IPS-18c (cell line): ENCODE results near the gene PROK2.

ENCODE experiments used
- H3K4me3 ChIP-seq: 2 replicates; pipeline ENCODE4 v1.7.0; 2013; ENCODE audit warnings: low read depth, mild to moderate bottlenecking, low read length, moderate library complexity; ENCODE audit not compliant: insufficient read depth
- H3K9me3 ChIP-seq: one replicate; pipeline ENCODE4 v1.6.1; 2013; ENCODE audit warnings: mild to moderate bottlenecking, low read length, moderate library complexity; ENCODE audit not compliant: control insufficient read depth, insufficient read depth

Gene PROK2

DNA sequence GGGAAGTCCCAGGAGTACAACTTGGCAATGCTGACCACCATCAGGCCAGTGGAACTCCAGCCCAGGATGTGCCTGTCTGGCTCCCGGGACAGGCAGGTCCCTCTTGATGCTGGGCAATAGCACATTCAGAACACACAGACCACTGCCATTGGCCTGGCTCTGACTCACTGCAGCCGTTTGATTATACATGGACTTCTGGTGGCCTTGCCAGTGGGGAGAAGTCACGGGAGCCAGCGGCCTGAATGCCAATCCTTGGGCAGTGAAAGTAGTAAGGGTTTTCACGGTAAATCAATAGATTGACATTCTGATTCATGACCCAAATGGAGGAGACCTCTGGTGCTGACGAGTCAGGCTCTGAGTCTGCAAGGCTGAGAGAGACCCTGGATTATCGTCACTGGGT lies 12.5 kb upstream of the PROK2 start:
- Histone ChIP-seq H3K4me3 (no peak overlapping the region), H3K9me3 (peaks cover 2% of the 10 kb centered on the region)

GRCh38 chr3:71796290-71796689 lies 11.3 kb upstream of the PROK2 start:
- no peaks in the 10 kb centered on the region for H3K9me3 ChIP-seq
- no peak overlapping the region for H3K4me3 ChIP-seq

GRCh38 chr3:71791634-71792033 lies 6.7 kb upstream of the PROK2 start:
- Histone ChIP-seq H3K4me3 (no peak overlapping the region), H3K9me3 (no peaks in the 10 kb centered on the region)

DNA sequence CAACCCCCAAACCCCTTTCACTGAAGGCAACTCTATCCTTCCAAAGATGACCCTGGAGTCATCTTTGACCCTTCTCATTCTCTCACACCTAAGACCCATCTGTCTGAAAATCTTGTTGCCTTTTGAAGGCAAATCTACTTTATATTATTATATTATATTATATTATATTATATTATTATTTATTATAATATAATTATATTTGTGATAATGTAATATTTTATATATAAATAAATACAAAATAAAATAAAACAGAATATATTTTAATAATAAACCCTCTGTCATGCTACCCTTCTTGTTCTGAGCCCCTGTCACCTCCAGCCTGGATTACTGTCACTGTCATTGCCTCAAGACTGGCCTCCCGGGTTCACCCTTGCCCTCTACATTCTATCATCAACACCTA lies 5.0 kb upstream of the PROK2 start:
- Histone ChIP-seq H3K9me3 (no peaks in the 10 kb centered on the region), H3K4me3 (no peak overlapping the region)

DNA sequence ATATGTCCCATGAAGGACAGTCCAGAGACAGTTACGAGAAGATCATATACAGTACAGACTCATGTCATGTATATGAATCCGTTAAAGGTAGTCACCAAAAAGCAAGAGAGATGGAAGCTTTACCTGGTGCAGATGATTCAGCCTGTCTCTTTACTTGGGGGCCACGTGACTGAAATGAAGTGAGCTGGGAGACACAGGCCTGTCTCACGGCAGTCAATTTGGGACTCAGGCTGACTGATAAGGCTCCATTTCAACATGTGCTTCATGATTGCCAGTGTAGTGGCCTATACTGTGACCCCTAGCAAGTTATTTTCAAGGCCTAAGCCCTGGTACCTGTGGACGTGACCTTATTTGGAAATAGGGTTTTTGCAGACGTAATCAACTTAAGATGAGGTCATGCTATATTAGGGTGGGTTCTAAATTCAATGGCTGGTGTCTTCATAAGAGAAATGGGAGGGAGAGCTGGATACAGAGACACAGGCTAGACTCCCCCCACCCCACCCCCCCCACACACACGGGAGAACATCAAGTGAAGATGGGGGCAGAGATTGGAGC lies 3.0 kb upstream of the PROK2 start:
- no peaks in the 10 kb centered on the region for H3K9me3 ChIP-seq
- no peak overlapping the region for H3K4me3 ChIP-seq

DNA sequence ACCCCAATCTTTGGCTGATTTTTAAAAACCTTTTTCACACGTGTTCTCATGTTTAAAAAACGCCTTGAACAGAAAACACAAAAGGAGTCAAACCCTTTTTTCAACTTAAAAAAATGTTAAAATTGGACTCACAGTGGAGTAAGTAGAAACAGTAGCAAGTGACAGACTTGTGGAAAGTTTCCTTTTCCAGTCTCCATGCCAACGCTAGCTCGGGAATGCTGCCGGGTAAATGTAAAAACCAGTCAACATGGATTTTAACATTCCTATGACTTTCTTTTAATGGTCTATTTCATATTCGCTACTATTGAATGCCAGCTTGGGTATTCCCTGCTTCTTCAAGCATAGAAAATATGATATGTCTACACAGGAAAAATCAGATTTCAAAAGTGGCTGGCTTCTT lies 1.6 kb upstream of the PROK2 start:
- Histone ChIP-seq H3K4me3 (no peak overlapping the region), H3K9me3 (no peaks in the 10 kb centered on the region)

GRCh38 chr3:71786217-71786549 lies 1.2 kb upstream of the PROK2 start:
- no peak overlapping the region for H3K4me3 ChIP-seq
- H3K9me3 ChIP-seq, result no peaks in the 10 kb centered on the region

- Histone ChIP-seq H3K9me3 (no peaks in the 10 kb centered on the region), H3K4me3 (peak overlapping the region; percentile 22)
Measured at GRCh38 chr3:71785532-71786216, 726 bp upstream of the PROK2 start.

DNA sequence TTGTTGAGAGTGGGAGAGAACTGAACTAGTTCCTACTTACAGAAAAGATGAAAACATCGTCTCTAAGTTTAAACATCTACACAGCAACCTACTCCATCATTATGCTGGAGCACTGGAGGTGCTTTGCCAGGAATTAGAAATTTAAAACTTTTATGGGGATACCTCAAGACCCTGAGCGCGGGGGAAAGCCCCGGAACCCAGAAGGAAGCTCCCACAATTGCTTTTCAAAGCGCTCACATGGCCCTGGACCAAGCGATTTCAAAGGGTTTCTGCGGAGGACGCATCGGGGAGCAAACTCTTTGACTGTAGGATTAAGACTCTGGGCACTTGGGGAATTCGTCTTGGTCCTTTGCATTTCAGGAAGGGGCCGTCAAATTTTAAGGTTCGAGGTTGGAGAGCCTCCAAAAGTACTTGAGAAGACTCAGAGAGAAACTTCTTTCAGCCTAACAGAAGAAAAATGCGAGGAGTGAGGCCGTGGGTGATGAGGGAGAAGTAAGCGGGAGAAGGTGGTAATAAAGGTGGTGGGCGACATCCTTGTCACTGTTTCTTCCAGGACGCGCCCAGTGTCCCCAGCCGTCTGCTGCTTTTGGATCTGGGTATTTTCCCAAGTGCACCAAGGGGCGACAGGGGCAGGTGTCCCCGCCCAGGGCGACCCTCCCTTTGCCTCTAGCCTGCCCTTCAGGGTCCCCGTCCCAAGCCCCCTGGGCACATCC lies 591 bp downstream of the PROK2 start:
- Histone ChIP-seq H3K4me3 (peak overlapping the region; percentile 40), H3K9me3 (no peaks in the 10 kb centered on the region)

DNA sequence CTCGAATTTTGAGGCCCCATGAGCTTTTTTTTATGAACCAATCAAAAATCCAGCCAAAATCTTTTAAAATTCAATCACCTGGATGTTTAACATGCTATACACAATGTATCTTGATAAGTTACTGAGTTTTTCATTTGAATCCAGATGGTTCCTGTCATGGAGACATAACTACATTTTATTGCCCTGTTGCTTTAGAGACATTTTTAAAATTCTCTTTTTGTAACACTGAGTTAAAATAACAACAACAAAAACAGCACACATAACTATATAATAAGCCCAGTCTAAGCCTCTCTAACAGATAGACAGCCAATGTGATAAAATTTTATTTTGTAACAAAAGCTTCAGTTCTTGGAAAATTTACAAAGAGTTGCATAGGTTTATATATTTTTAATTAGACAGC lies 1.8 kb downstream of the PROK2 start:
- H3K4me3 ChIP-seq, result no peak overlapping the region
- no peaks in the 10 kb centered on the region for H3K9me3 ChIP-seq

DNA sequence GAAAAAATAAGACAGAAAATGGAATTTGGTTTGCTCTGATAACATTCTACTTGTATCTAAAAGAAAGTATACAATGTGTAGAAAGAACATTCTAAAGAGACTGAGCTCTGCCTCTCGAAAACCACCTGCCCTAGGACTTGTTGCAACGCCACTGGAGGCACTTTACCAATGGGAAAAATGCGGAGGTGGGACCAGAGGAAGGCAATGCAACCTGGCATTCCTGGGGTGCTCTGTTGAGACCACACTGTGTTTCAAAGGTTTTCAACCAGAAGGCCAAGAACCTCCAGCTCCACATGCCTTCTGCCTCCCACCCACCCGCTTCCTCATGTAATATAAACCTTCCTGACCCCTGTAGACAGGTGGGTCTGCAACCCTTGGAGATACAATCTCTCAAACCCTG lies 4.5 kb downstream of the PROK2 start:
- Histone ChIP-seq H3K4me3 (no peak overlapping the region), H3K9me3 (no peaks in the 10 kb centered on the region)

GRCh38 chr3:71779674-71780377 lies 5.1 kb downstream of the PROK2 start:
- Histone ChIP-seq H3K4me3 (no peak overlapping the region), H3K9me3 (no peaks in the 10 kb centered on the region)

- no peak overlapping the region for H3K4me3 ChIP-seq
- H3K9me3 ChIP-seq, result no peaks in the 10 kb centered on the region
Measured at GRCh38 chr3:71778353-71778752, 6.6 kb downstream of the PROK2 start.

DNA sequence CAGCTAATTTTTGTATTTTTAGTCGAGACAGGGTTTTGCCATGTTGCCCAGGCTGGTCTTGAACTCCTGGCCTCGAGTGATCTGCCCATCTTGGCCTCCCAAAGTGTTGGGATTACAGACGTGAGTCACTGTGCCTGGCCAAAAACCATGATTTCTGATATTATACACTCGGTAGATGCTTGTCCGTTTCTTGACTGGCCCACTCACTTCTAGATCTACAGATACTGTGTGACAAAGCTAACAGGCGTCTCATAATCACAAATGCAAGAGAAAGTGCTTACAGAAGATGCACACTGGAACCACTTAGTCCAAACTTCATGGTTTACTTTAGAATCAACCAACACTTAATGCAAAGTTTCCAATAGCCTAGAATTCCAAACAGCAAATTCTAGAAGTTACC lies 8.4 kb downstream of the PROK2 start:
- H3K9me3 ChIP-seq, result no peaks in the 10 kb centered on the region
- no peak overlapping the region for H3K4me3 ChIP-seq

- H3K9me3 ChIP-seq, result no peaks in the 10 kb centered on the region
- H3K4me3 ChIP-seq, result no peak overlapping the region
Measured at GRCh38 chr3:71771884-71772283, 13.1 kb downstream of the PROK2 start.

DNA sequence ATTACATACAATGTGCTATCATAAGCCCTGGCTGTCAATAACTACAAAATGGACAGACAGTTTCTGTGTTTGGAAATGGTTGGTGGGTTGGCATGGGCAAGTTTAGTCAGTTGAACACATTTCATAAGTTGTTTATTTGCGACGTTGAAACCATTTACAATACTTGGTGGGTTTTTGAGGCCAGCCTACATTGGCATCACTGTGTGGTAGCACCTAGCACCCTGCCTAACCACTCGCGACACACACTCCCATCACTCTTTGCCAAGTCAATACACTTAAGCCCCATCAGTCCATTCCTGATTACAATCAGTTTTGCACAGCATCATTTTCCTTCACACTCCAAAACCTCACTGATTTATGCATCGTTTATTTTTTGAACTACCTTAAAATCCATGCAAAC lies 13.8 kb downstream of the PROK2 start:
- H3K4me3 ChIP-seq, result no peak overlapping the region

DNA sequence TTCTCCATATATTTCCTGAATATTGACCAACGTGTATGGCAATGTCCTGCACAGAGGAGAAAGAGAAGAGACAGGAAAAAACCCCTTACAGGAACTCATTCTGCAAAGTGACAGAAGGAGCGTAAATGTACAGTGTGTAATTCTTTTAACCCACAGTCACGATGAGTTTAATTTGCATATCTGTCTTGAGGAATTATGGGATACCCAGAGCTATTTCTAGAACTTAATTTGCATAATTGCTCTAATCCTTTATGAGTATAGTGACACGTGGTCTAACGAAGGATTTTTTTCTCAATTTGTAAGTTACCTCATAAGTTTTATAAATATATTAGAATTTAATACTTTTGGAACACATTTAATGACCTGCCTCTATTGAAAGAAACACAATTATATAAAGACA lies 21.5 kb downstream of the PROK2 start:
- no peak overlapping the region for H3K4me3 ChIP-seq

More for the DNA sequence above, 13.8 kb downstream of the PROK2 start:
- no peaks in the 10 kb centered on the region for H3K9me3 ChIP-seq

DNA sequence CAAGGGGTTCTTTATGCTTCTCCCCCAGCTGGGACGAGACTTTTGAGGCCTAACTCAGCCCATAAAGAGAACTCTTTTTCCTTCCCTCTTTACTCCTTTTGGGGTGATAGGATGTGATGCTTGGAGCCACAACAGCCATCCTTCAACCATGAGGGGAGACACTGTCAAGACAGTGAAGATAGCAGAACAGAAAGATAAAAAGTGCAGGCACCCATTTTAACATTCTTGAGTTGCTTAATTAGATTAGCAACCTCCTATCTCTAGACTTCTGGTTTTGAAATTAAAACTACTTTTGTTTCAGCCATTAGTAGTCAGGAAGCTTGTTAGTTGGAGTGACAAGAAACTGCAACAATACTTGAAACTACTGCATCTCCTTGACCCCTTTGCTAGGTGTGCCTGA lies 24.8 kb downstream of the PROK2 start:
- H3K9me3 ChIP-seq, result no peaks in the 10 kb centered on the region
- no peak overlapping the region for H3K4me3 ChIP-seq

More for the DNA sequence above, 21.5 kb downstream of the PROK2 start:
- H3K9me3 ChIP-seq, result no peaks in the 10 kb centered on the region
